22Rv1 (cell line): ENCODE measurements around the gene IRS2.

ENCODE experiments used
- CTCF ChIP-seq: fragments of 450-650 bp; IDR thresholded peaks from 2 replicates; pipeline ENCODE4 v1.5.1; 2017; ENCODE audit warnings: mild to moderate bottlenecking
- ZFX ChIP-seq: fragments of 450-650 bp; IDR thresholded peaks from 2 replicates; pipeline ENCODE4 v1.6.1; 2017; ENCODE audit warnings: antibody characterized with exemption, borderline replicate concordance

GRCh38 chr13:109749365-109749764 lies 37.0 kb downstream of the IRS2 start:
- TF ChIP-seq CTCF (no peak), ZFX (no peak)
